Activated CD4-positive, alpha-beta T cell treated with anti-CD3 and anti-CD28 coated beads, Interleukin-2, amount 50 U/mL, for 1 hour (primary cell): ENCODE measurements around the gene SORBS1.

Experiments
- DNase-seq: peaks from one replicate; pipeline ENCODE4 v3.0.0-alpha.2; 2020

The SORBS1 gene

DNA sequence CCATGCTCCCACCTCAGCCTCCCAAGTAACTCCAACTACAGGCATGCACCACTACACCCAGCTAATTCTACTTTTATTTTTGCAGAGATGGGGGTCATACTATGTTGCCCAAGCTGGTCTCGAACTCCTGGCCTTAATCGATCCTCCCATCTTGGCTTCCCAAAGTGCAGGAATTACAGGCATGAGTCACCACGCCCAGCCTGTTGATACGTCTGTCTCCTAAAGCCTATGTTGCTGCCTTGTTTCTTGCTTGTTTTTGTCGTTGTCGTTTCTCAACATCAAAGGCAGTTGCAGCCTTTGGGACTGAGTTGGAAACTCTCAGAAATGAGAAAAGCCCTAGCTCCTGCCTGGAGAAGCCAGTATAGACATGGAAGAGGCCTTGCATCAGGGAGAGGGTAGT lies 49.9 kb downstream of the SORBS1 start:
- no peak for DNase-seq

DNA sequence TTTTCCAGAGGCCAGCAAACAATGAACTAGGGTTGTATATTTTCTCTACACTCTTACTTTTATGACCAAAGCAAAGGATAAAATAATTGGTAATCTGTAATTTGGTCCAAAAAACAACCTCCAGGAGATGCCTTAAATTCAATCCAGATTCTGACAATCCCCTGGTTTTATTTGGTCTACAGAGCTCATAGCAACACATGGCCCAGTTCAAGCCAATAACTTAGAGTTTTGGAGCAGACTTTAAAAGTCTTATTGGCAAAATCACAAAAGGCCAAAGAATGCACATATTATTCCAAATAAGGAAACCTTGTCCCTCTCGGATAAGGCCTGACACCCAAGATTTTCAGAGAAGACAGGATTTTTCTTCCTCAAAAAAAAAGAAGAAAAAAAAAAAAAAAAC lies 51.9 kb downstream of the SORBS1 start:
- DNase-seq = no peak

DNA sequence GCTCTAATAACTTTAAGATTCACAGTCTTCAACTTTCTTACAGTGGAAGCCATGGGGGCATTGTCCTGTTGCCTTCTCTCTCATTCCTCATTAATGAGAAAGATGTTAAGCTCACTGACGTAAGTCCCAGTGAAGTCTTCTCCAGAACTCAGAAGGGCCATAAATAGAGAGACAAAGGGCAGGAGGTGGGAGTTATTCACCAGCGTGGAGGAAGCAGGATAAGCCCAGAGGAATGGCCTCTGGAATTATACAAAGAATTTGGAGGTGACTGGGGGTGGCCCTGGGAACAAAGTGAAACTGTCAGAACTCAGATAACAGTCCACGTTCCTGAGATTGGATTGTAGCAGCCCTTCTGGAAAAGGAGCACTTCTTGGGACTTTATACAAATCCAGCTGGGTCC lies 52.4 kb downstream of the SORBS1 start:
- DNase-seq = no peak

DNA sequence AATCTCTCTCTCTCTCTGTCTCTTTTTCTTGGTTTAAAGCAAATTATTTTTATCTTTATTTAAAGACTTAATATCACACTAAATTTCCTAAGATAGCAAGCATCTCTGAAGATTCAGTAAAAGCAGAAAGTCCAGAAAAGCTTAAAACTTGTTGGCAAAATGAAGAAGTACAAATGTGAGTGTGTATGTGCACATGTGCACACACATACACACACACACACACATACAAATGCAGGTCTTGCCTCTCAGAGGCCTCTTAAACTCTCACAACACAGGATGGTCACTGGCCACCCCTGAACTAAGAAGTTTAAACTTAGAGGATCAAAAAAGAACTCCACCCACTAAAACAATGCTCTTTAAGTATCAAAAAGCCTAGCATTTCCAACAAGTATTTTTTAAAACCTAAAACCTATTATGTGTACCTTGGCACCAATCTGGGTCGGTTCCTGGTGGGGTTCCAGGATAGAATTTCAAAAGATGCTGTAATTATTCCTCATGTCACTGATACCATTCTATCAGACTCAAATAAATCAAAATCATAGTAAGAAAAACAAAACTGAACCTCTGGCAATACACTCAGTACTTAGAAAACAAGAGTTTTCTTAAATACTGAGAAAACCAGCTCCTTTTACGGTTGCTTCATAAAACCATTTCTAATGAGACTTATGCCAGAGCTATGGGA lies 55.0 kb downstream of the SORBS1 start:
- DNase-seq = no peak

DNA sequence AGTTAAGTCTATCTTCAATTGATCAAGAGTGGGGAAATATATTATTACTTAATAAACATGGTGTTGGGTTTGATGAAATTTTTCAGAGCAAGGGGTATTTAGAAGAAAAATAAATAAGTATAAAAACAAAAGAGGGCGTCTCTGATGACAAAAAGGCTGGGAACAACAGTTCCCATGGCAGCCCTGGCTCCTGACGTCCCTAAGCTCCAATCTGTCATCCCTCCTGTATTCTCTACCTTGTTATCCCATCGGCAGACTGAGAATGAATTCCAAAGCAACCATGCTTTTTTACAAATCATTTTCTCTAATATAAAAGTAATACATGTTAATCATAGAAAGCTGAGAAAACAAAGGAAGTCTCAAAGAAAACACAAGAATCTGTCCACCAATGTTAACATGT lies 55.5 kb downstream of the SORBS1 start:
- DNase-seq = no peak

DNA sequence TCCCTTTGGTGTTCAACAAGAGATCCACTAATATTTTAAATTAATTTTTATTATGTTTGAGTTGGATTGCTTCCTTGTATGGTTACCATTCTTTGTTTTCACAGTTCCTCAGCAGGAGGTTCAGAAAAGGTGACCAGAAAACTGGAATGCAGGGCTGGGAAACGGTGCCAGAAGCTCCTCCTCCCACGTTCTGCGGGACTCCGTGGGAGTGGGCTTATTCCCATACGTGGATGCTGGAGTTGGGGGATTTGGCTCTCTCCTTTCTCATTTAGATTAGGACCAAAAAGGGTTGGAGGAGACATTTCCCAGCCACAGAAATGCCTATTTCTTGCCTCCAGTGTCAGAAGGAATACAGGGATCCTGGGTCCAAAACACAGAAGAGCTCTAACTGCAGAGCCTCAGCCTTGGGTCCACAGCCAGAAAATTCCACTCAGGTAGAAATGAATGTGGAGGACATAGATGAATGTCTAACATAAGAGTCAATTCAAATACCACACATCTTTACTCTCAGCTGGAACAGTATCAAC lies 56.0 kb downstream of the SORBS1 start:
- DNase-seq = no peak

DNA sequence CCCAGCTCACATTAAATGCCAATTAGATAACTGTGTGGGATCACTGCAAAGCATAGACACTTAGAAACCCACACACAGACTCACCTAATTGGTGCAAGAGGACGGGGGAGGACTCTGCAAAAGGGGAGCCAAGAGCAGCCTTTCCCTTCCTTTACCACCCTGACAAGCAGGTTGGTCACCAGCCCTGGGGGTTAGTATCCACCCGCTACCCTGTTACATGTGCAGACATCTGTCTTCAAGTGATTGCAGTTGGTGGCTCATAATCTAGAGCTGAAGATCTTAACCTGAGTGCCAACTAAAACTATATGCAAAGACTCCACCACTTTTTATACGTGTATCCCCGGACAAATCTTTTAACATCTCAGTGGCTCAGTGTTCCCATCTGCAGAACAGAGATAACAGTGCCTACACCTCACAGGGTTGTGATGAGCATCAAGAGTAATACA lies 56.9 kb downstream of the SORBS1 start:
- no peak for DNase-seq

DNA sequence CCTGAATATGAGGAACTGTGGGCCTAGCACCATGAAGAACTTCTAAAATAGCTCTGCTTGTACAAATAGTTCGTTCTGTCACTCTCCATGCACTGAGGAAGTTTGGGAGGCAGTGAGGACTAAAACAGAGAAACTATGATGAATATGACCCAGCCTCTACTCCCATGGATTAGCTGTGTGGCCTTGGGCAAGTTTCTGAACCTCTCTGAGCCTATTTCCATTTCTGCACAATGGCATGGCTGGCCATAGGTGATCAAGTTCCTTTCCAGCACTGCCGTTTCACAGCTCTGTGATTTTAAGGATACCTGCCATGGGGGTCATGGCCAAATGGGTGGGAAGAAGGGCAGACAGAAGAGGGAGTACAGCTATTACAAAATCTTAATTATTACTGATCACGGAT lies 57.6 kb downstream of the SORBS1 start:
- no peak for DNase-seq

DNA sequence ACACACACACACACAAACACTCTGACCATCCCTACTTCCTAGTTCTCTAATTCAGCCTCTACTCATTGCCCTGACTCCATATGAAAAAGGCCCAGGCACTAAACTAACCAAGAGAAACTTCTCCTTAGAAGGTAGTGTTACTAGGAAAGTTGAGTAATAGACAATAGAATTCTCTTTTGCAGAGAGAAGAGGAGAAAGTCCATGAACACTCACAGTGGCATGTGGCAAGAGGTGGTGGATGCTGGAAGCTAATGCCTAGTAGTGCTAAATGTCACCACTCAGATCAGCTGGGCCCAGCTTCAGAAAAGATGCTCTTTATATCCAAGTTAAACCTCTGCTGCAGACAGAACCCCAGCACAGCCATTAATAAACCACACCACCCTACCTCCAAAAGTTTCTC lies 58.2 kb downstream of the SORBS1 start:
- DNase-seq = no peak

DNA sequence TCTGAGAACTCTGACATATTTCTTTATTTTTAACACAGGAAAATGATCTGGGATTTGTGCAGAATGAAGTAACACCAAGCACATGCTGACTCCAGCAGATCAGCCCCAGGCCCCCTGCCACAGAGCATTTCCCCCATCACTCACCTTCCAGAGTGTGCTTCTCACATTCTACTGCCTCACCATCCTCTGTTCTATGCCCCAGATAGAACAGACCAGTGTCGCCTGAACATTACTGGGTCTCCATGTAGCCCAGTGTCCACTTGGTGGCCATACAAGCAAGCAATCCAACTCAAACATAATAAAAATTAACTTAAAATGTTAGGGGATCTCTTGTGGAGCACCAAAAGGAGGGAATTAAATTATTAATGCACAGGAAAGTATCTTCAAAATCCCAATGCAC lies 58.8 kb downstream of the SORBS1 start:
- no peak for DNase-seq

DNA sequence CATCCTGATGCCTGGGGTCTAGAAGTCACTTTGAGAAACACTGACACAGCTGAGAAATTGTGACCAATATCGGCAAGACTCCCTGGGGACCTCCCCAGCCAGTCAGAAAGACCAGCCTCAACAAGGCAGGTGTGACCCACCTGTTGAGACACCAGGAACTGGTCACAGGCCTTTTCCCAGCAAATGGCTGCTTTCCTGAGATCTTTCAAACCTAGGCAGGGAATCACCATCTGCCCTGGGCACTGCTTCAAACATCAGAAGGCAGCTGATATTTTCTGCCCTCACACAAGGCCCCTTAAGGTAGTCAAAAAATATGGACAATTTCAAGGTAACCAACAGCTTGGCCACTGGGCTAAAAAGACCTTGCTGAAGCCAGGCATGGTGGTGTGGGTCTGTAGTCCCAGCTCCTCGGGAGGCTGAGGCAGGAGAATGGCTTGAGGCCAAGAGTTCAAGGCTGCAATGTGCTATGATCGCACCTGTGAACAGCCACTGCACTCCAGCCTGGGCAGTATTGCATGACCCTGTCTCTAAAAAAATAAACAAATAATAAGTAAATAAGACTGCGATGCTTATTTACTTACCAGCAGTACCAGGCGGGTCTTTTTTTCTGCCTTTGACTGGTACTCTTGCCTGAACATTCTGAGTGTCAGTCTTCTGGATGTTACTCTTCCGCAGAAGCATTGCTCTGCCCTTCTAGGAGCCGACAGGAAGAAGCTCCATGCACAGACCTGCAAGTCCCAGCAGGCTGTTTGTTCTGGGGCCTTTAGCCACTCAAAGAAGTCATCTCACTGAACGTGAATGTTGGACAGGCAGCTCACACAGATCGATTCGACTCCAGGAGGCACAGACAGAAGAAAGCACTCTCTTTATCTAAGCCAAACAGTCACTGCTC lies 59.7 kb downstream of the SORBS1 start:
- no peak for DNase-seq

DNA sequence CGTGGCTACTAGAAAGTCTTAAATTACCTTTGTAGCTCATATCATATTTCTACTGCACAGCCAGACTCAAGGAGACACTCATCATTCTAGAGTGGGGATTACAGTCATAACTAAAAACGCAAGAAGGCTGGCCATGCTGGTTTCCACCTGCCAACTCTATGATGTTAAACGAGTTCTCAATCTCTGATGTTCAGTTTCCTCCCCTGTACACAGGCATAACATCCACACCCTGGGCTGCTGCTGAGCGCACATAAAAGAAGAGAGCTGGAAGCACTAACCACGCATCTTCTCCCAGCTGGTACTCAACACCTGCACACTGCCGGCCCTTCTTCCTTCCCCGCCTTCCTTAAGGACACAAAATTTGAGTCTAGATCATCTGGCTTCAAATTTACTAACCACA lies 60.5 kb downstream of the SORBS1 start:
- no peak for DNase-seq

DNA sequence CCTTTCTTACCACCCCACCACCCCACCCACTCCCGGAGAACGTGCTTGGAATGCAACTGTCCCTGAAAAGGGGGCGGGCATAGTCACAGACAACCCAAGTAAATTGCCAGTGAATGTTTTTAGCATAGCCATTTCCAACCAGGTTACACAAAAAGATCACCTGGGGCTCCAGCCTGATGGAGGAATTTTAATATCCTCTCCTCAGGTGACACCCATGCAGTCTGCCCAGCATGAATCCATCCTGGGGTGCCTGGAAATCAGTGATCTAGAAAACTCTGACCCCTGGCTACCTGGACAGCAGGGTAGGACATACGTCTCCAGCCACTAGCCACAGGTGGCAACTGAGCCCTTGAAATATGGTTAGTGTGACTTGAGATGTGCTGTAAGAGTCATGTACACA lies 61.1 kb downstream of the SORBS1 start:
- DNase-seq = no peak

DNA sequence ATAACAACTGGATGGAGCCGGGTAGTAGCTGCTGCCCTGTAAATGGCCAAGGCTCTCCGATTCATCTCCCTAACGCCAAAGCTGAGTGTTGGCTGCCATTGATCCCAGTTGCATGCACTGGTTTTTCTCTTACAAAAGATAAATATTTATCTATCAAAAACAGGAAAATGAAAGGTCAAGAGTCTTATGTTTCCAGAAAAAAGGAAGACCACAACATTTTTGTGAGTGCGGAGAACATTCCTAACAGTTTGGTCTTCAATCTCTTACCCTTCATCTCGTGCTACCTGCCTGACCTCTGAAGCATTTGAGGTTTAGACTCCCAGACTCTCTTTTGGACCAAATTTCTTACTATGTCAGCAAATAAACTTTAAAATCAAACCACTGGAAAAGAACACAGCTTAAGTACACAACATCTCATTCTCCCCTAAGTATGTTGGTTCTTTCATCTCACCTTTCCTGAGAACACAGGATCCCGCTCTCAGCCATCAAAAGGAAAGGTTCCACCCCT lies 61.6 kb downstream of the SORBS1 start:
- no peak for DNase-seq

DNA sequence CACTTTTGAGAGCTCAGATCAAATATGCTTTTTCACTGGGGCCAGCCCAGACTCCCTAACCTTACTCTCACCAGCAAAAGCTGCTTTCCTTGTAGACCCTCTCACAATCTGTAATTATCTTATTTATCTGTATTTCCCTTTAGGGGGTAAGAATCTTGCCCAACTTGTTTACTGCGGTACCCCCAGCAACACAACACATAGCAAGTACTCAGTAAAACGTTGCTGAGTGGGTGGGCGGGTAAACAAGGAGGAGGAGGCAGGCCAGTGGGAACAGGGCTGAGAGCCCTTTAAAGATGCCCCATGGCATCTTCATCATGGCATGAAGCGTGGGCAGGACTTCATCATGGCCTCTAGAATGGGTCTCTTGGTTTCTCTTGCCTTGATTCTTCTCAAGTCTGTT lies 64.2 kb downstream of the SORBS1 start:
- no peak for DNase-seq

DNA sequence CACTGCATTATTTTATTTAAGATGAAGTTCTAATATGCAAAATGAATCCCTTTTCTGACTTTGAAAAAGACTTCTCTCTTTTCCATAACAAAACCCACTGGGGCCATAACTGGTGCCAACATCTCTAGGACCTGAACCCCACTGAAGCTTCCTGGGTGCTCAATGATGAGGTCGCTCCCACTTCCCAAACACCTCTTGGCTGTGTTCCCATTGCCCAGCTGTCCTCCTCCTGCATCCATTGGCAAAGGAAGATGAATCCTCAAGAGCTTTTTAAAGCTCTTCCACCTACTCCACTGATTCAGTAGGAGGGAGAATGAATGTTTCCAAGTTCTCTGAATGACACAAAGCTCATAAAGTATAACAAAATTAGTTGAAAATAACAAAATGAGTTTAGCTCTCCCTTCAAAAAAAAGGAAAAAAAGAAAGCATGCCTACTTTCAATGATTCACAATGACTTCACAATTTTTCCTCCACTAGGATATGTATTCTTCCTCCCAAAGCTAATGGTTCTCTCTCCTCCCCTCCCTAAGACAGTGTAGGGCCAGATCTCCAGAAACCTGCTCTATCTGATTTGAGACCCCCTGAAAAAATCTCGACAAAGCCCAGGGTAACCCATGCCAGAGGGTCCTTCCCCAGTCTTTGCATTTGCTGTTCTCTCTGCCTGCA lies 64.8 kb downstream of the SORBS1 start:
- no peak for DNase-seq

DNA sequence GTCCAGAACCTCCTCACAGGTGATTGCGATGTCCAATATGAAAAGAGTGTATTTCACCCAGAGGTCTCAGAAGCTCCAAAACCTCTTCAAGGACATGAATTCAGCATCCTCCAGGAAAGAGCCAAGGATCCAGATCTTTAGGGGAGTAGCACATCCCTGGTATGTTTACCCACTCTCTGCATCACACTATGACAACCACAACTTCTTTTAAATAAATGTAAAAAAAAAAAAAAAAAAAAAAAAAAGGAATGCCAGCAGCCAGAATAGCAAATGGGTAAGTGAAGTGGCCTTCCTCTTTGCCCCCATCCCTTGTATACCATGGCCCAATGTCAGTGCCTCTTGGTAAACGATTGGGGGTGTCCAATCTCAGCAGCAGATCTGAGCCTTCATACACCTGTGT lies 67.3 kb downstream of the SORBS1 start:
- DNase-seq = no peak

DNA sequence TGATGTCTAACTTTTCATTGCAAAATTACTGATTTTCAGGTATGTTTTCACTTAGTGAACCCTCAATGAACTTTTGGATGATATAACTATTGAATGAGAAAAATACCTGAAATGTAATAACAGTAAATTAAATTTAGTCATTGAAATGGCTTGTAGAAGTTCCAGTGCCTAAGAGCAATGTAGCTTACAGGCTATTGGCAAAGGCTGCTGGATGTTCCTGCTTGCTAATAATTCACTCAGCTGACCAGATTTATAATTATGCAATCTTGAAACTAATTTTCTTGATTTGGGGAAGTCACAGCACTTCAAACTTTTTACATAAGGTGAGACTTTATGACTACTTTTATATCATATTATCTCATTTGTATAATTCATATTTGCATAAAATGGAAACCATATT lies 73.2 kb downstream of the SORBS1 start:
- DNase-seq = no peak

DNA sequence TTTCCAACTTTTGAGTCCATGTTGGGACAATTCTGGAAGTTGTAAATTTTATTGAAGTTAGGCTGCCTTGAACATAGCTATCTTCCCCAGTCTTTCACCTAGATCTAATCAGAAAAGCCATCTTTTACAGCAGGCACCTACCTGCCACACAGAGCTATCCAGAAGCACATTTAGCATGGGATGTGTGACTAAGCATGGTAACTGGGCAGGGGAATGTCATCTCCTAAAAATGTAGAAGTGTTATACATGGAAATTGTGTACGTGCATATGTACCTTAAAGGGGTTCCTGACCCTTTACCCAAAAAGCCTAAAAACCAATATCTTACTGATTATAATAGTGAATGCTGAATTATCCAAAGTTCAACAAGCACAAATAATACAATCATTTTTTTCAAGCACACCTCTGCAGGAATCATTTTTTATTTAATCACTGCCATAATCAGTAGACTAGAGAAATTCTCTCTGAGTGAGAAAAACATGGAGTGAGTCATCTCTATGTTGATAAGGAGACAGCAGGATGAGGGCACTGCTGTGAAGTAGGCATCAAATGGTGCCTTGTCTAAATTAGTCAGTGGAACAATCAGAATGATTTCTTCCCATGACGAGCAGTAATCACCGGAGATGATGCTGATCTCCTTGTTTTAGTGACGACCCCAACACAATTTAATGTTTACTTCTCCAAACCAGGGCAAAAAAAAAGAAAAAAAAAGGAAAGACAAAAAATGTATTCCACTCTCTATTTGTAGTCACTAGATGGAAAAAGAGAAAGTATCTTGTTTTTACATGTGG lies 75.9 kb downstream of the SORBS1 start:
- DNase-seq = no peak

DNA sequence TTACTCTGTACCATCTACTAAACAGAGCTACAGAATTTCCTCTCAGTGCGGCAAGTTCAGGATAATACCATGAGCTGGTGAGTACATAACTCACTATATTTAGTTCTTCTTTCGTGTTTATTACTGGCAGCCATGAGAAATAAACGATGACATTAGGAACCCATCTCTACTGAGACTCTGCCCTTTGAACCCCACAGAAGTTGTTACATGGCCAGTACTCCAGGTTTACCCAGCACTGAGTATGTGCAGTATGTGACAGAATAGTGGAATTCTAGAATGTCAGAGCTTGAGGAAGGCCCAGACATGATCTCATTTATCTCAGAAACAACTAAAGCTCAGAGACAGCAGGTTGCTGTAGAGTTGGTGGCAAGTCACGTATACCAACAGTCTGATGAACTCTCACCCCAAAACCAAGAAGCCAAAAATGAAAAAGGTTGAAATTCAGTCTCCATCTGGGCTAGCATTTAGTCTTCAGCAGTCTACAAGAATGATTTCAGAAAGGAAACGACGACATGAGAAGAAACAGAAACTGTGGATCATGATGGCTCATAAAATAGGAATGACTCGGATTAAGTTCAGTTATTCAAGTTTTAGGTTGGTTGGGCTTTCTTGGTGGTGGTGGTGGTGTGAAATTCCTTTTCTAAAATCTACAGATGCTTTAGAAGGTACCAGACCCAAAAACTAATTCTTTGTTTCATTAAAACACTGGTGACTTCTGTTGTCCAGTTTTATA lies 78.5 kb downstream of the SORBS1 start:
- no peak for DNase-seq

DNA sequence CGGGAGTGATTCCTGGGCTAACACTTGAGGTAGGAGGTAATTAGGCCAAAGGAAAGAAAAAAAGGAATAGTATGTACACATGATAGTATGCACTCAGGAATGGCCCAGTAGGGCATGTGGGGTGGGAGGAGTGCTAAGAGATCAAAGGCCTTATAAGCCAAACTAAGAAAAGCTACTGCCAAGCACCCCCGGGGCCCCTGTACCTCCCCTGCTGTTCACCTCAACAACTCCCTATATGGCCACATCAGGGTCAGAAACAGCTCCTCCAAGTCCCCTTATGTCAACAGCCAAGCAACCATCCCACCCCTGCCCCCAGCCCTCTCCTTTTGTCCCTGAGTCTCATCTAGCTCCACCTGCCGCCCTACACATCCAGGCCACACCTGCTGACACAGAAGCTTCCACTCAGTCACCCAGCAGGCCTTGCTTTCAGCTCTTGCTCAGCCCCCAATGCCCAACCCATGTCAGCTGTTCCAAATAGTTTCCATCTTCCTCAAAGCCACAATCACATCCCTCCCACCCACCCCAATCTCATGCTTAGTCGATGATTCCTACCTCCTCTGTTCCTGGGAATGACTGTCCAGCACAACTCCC lies 80.2 kb downstream of the SORBS1 start:
- no peak for DNase-seq
